T-helper 2 cell treated with Interferon-gamma antibody and Interleukin-4, amounts not matched to agents 5 μg/mL and 100 μg/mL, for 36 hours (primary cell): ENCODE measurements around the gene AGAP1.

Experiments
- DNase-seq: peaks from one replicate; pipeline ENCODE4 v3.0.0; 2021; ENCODE audit warnings: low spot score
- H3K27ac Mint-ChIP-seq: one replicate; pipeline ENCODE4 v1.8.0; 2021; ENCODE audit warnings: mild to moderate bottlenecking, mixed read lengths
- H3K27me3 Mint-ChIP-seq: one replicate; pipeline ENCODE4 v1.8.0; 2021; ENCODE audit warnings: low read depth, mixed read lengths
- H3K36me3 Mint-ChIP-seq: one replicate; pipeline ENCODE4 v1.8.0; 2021; ENCODE audit warnings: low read depth, mixed read lengths
- H3K4me1 Mint-ChIP-seq: one replicate; pipeline ENCODE4 v1.8.0; 2021; ENCODE audit warnings: low read depth, mixed read lengths
- H3K4me3 Mint-ChIP-seq: one replicate; pipeline ENCODE4 v1.8.0; 2022; ENCODE audit warnings: mild to moderate bottlenecking, moderate library complexity, mixed read lengths
- H3K9me3 Mint-ChIP-seq: one replicate; pipeline ENCODE4 v1.8.0; 2021; ENCODE audit warnings: mixed read lengths

AGAP1 gene

DNA sequence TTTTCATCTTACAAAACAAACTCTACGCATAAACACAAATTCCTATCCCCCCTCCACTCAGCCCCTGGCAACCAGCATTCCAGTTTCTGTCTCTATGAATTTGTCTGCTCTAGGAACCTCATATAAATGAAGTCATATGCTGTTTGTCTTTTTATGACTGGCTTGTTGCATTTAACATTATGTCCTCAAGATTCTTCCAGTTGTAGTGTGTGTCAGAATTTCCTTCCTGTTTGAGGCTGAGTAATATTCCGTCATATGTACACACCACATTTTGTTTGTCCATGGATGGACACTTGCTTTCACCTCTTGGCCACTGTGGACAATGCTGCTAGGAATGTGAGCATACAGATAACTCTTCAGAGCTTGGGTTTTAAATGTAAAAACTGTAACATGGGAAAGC lies 402.2 kb downstream of the AGAP1 start:
- H3K9me3 Mint-ChIP-seq, result no peaks in the 10 kb centered on the region
- H3K27me3 Mint-ChIP-seq, result no peaks in the 10 kb centered on the region
- no peaks in the 10 kb centered on the region for H3K36me3 Mint-ChIP-seq
- no peak overlapping the region for H3K4me3 Mint-ChIP-seq
- H3K4me1 Mint-ChIP-seq, result no peaks in the 10 kb centered on the region
- no peak for DNase-seq
- H3K27ac Mint-ChIP-seq, result no peak overlapping the region

DNA sequence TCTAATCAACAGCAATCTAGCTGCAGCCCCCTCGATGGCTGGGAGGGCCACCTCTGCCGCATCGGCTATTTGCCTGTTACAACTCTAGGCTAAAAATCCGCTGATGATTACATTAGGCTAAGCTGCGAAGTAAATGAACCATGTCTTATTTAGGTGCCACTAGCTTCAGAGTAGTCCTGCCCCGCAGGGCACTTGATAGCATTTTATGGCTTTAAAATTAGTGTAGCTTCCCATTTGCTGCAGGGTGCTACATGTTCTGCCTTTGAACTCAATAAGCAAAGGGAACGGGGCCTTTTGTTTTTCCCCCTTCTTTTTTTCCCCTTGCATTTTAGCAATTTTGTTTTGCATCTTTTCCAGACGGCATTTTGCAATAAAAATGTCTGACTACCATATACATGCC lies 404.1 kb downstream of the AGAP1 start:
- Mint-ChIP-seq H3K36me3 (no peaks in the 10 kb centered on the region), H3K4me1 (no peaks in the 10 kb centered on the region), H3K4me3 (no peak overlapping the region), H3K27me3 (no peaks in the 10 kb centered on the region), H3K9me3 (no peaks in the 10 kb centered on the region), H3K27ac (no peak overlapping the region)
- DNase-seq, result no peak

DNA sequence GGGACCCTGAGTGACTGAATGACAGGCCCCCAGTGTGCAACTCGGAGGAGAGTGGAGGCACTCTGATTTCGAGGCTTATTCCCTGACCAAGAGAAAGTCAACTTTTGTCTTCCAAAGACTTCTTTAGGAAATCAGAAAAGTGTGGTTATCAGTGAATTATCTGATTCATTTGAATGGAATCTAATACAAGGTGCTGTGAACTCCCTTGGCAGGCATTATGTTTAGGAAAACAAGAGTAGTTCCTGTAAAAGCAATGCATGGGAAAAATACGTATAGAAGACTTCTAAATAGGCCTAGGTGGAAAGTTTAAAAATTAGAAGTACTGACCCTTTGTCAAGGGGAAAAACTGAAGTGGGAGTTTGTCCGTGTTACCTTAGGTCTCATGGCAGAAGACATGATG lies 404.9 kb downstream of the AGAP1 start:
- Mint-ChIP-seq H3K36me3 (no peaks in the 10 kb centered on the region), H3K4me3 (no peak overlapping the region), H3K27ac (no peak overlapping the region), H3K27me3 (no peaks in the 10 kb centered on the region), H3K9me3 (no peaks in the 10 kb centered on the region), H3K4me1 (no peaks in the 10 kb centered on the region)
- DNase-seq, result no peak

DNA sequence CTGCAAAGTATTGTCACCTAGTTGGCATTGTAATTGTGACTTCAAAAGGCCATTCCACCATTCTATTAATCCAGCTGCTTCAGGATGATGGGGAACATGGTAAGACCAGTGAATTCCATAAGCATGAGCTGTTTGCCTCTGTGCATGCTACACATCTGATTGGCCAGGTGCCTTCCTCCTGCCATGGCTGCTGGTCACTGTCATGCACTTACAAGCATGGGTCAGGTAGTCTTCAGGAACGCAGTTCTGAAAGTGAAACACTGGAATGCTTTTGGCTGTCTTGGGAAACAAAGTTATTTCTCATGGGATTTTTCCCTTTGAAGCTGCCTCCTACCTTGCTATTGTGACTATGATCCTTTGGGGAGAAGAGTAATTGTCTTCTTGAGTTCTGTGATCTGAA lies 406.8 kb downstream of the AGAP1 start:
- Mint-ChIP-seq H3K9me3 (no peaks in the 10 kb centered on the region), H3K4me3 (no peak overlapping the region), H3K27ac (no peak overlapping the region), H3K36me3 (no peaks in the 10 kb centered on the region), H3K4me1 (no peaks in the 10 kb centered on the region), H3K27me3 (no peaks in the 10 kb centered on the region)
- no peak for DNase-seq

DNA sequence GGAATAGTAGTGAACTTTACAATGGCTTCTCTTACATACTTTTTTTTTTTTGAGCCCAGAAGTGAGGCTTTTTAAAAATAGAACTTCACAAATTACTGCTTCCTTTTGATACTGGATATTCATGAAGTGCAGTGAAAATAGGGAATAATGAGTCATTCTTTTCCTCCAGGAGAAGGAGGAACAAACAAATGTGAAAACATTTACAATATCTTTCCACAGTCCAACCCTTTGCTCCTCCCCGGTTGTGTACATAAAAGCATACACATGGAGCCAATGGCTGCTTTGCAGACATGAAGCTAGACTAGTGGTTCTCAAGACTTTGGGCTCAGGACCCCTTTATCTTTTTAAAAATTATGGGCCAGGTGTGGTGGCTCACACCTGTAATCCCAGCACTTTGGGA lies 407.4 kb downstream of the AGAP1 start:
- no peak overlapping the region for H3K27ac Mint-ChIP-seq
- no peaks in the 10 kb centered on the region for H3K4me1 Mint-ChIP-seq
- H3K9me3 Mint-ChIP-seq, result no peaks in the 10 kb centered on the region
- no peaks in the 10 kb centered on the region for H3K27me3 Mint-ChIP-seq
- no peak for DNase-seq
- H3K36me3 Mint-ChIP-seq, result no peaks in the 10 kb centered on the region
- no peak overlapping the region for H3K4me3 Mint-ChIP-seq

DNA sequence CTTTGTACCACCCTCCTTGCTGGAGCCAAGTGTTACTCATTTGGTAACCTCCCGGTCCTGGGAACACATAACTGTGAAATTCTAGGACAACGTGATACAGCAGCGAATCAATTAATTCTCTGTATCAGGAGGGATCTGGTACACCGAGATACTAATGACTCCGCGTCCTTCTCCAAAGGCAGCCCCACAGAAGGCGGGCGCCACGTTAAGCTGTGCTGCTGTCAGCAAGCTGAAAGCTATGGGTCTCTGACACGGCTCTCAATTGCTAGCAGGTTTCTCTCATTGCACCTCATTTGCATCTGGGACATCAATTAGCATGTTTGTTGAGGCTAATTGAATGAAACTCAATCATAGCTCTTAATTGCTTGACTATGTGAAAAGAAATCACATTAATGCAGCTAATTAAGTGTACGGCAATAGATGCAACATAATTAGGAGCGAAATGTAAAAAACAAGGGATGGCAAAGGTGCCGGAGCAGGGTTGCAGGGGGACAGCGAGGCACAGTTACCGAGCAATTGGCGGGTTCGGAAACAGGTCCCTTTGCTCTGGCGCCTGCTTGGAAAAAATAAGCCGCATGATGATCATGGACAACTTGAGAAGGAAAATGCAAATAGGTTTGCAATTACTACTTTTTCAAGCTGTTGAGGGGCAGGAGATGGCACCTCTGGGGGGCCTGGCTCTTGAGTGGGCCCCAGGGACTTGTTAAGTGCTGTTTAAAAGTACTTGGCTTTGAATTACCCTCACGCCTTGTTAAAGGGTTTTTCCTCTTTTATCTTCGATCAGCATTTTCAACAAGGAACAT lies 410.1 kb downstream of the AGAP1 start:
- no peaks in the 10 kb centered on the region for H3K27me3 Mint-ChIP-seq
- no peaks in the 10 kb centered on the region for H3K9me3 Mint-ChIP-seq
- no peak for DNase-seq
- H3K4me3 Mint-ChIP-seq, result no peak overlapping the region
- no peak overlapping the region for H3K27ac Mint-ChIP-seq
- H3K36me3 Mint-ChIP-seq, result no peaks in the 10 kb centered on the region
- no peaks in the 10 kb centered on the region for H3K4me1 Mint-ChIP-seq

DNA sequence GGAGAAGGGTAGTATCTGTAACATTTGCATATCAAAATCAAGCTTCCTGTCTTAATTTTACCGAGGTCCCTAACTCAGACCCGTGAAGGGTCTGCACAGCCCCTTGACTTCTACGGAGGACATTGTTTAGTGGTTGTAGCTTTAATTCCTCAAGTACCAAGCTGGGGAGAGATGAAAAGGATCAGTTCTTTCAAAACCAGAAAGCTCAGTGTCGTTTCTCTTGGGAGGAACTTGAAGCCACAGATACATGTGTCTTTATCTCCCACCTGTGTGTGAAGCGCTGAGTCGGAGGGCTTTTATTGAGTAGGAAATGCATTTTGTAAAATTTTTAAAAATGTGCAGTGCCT lies 410.7 kb downstream of the AGAP1 start:
- no peak overlapping the region for H3K4me3 Mint-ChIP-seq
- H3K4me1 Mint-ChIP-seq, result no peaks in the 10 kb centered on the region
- H3K27me3 Mint-ChIP-seq, result no peaks in the 10 kb centered on the region
- no peaks in the 10 kb centered on the region for H3K36me3 Mint-ChIP-seq
- H3K27ac Mint-ChIP-seq, result no peak overlapping the region
- DNase-seq, result no peak
- no peaks in the 10 kb centered on the region for H3K9me3 Mint-ChIP-seq

DNA sequence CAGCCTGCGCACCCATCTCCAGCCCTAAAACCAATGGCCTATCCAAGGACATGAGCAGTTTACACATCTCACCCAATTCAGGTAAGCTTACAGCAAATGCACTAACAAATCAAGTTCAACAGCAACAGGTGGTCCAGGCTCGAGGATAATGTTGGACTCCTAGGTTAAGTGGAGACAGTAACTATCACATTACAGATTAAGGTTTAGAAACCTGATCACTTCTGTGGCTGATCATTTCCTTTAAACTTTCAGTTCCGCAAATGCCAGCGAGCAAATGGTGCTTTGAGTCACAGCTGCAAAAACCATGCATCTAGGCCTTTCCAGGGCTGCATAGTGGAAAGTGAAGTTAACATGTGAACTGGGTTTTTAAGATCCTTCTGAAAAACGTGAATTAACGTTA lies 415.0 kb downstream of the AGAP1 start:
- H3K4me3 Mint-ChIP-seq, result no peak overlapping the region
- no peak for DNase-seq
- H3K27me3 Mint-ChIP-seq, result no peaks in the 10 kb centered on the region
- no peaks in the 10 kb centered on the region for H3K9me3 Mint-ChIP-seq
- H3K4me1 Mint-ChIP-seq, result no peaks in the 10 kb centered on the region
- no peaks in the 10 kb centered on the region for H3K36me3 Mint-ChIP-seq
- no peak overlapping the region for H3K27ac Mint-ChIP-seq

DNA sequence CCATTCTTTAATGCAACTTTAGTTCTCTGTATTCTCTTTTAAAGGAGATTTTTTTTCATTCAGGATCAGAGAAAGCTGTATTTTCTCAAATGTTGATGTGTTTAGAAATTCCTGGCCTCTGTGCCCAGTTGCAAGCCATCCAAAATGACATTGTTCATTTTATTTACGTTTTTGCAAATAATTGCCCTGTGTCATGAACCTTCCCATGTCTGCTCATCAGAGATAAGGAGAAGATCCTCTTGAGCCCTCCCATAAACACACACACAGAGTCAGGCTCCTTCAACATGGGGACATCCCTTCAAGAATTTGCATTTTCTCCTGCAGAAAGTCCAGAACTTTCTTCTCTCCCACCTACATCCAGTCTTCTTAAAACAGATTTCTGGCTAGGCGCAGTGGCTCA lies 415.5 kb downstream of the AGAP1 start:
- Mint-ChIP-seq H3K4me1 (no peaks in the 10 kb centered on the region), H3K27ac (no peak overlapping the region), H3K27me3 (no peaks in the 10 kb centered on the region), H3K36me3 (no peaks in the 10 kb centered on the region), H3K9me3 (no peaks in the 10 kb centered on the region), H3K4me3 (no peak overlapping the region)
- DNase-seq, result no peak

DNA sequence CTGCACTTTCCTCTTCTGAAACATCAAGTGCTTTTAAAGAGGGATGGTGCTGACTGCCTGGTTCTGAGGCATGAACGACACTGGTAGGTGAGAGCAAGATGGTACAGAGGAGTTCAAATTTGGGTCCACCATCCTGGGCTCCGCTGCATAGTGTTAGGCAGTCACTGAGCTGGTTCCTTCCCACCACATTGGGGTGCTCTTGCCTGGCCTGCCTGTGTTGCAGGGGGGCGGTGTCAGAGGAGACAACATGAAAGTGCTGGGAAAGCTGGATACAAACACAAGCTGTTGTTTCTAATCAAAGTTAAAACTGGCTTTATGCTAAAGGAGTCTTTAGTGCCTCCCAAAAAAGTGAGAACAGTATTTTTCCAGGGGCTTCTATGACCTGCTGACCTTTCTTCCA lies 416.2 kb downstream of the AGAP1 start:
- Mint-ChIP-seq H3K36me3 (no peaks in the 10 kb centered on the region), H3K4me1 (no peaks in the 10 kb centered on the region)
- no peak for DNase-seq

DNA sequence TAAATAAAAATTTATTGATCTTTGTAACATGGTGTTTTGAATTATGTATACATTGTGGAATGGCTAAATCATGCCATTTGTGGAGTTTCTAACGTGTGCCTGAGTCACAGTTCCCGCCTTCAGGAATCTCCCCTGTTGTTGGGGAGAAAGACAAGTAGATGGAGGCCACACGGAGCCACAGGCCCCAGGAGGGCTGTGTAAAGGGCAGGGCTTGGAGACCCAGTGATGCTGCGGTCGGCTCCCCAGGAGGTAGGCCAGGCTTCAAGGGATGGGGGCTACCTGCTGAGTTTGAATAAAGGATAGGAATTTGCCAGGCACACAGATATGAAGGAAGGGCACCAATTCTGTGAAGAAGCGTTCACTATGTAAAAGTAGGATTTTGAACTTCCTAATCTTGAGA lies 417.3 kb downstream of the AGAP1 start:
- no peaks in the 10 kb centered on the region for H3K27me3 Mint-ChIP-seq
- no peaks in the 10 kb centered on the region for H3K36me3 Mint-ChIP-seq
- no peaks in the 10 kb centered on the region for H3K9me3 Mint-ChIP-seq
- H3K27ac Mint-ChIP-seq, result no peak overlapping the region
- H3K4me3 Mint-ChIP-seq, result no peak overlapping the region
- DNase-seq, result no peak
- no peaks in the 10 kb centered on the region for H3K4me1 Mint-ChIP-seq

More for the DNA sequence above, 416.2 kb downstream of the AGAP1 start:
- Mint-ChIP-seq H3K4me3 (no peak overlapping the region), H3K9me3 (no peaks in the 10 kb centered on the region), H3K27ac (no peak overlapping the region), H3K27me3 (no peaks in the 10 kb centered on the region)

DNA sequence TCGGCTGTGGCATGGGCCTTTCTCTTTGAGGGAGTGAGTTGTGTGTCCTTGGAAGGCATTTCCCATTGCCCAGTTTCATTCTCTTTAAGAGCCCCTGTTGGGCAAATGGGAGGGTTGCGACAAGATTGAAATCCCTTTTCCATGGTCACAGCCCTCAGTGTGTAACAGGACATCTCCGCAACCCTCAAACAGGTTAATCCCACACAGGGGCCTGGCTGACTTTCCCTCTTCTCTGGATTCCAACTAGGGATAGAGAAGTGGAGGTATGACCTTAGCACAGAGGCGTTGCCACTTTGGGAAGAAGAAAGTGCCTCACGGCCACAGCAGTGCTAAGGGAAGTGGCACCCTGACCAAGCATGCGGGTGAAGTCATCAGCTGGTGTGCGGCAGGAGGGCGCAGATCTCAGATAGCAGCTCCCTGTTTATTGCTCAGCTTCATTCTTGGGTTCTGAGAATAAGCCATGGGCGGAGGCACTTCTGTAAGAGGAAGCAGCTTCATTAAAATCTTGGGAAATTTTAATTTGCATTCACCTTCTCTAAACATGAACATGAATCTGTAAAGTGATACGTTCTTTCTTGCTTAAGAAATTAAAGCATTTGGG lies 417.9 kb downstream of the AGAP1 start:
- Mint-ChIP-seq H3K9me3 (no peaks in the 10 kb centered on the region), H3K4me1 (no peaks in the 10 kb centered on the region), H3K36me3 (no peaks in the 10 kb centered on the region), H3K27ac (no peak overlapping the region), H3K27me3 (no peaks in the 10 kb centered on the region), H3K4me3 (no peak overlapping the region)
- DNase-seq, result no peak

DNA sequence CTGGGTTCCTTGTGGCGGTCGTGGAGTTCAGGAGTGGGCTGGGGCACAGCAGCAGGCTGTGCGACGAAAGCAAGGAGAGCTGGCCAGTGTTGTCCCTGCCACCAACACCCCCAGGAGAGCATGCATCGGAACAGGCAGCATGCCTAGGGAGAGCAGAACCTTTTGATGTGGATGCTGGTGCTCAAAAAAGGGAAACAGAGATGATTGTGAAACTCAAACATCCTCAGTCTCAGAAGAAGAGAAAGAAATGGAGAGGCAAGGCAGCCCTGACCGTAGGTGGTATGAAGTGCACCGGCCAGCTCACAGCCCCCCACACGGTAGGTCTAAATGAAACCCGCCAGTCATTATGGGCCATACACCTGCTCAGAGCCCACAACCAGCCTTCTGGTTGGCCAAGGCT lies 420.9 kb downstream of the AGAP1 start:
- no peaks in the 10 kb centered on the region for H3K27me3 Mint-ChIP-seq
- H3K27ac Mint-ChIP-seq, result no peak overlapping the region
- H3K9me3 Mint-ChIP-seq, result no peaks in the 10 kb centered on the region
- H3K4me3 Mint-ChIP-seq, result no peak overlapping the region
- H3K4me1 Mint-ChIP-seq, result no peaks in the 10 kb centered on the region
- DNase-seq, result no peak
- no peaks in the 10 kb centered on the region for H3K36me3 Mint-ChIP-seq

DNA sequence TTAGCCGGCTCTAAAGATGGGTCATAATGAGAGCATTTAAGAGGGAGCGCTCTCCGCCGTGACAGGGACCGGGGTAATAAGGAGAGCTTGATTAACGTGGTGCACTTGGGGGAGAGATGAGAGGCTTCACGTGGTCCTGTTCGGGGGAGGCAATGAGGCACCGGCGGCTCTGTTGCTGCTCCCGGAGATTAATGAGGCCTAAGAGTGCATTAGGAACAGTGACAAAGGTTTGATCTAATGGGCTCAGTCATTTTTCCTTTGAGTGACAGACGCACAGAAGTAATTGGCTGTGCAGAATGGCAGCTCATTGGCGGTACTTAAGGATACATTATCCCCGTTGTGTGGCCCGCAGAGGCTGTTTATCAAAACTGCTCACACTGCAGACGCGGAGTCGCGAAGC lies 423.7 kb downstream of the AGAP1 start:
- Mint-ChIP-seq H3K27ac (no peak overlapping the region), H3K27me3 (no peaks in the 10 kb centered on the region), H3K9me3 (no peaks in the 10 kb centered on the region), H3K36me3 (no peaks in the 10 kb centered on the region), H3K4me3 (no peak overlapping the region), H3K4me1 (no peaks in the 10 kb centered on the region)
- no peak for DNase-seq

DNA sequence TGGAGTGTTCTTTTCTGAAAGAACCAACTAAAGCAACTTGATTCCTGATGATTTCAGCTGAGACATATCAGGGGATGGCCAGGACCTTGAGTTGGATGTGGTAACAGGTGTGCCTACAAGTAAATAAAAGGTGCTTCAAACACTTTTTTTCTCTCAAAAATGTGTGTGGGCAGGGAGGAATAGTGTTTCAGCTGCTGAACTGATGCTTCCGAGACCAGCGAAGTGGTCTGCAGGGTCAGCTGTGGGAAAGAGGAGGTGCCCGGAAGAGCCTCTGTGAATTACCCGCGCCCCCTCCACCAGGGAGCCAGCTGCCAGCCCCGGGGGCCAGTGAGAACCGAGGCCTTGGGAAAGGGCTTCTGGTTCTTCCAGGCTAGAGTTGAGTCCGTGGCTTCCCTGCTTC lies 425.0 kb downstream of the AGAP1 start:
- no peaks in the 10 kb centered on the region for H3K27me3 Mint-ChIP-seq
- H3K9me3 Mint-ChIP-seq, result no peaks in the 10 kb centered on the region
- H3K27ac Mint-ChIP-seq, result no peak overlapping the region
- H3K4me1 Mint-ChIP-seq, result no peaks in the 10 kb centered on the region
- no peak overlapping the region for H3K4me3 Mint-ChIP-seq
- H3K36me3 Mint-ChIP-seq, result no peaks in the 10 kb centered on the region
- no peak for DNase-seq
